Smooth muscle cell (in vitro differentiated cells): ENCODE data around the gene SOX13. TPM values are rescaled to one million over a fixed set of nuclear protein-coding genes. Genes with fewer than 3 reads are reported as not detected.

Experiments
- polyA plus RNA-seq: library from polyadenylated mRNA; unstranded; fragments of >200 nt; fragmentation: Nextera tagmentation; extraction: Ambion mirVana; gene quantifications from 2 replicates; pipeline ENCODE4 v1.2.1, GENCODE V29; 2016
- total RNA-seq: library from RNA; depleted of rRNA; stranded (reverse); fragments of >200 nt; gene quantifications from 2 replicates; pipeline ENCODE4 v1.2.3, GENCODE V29; 2014

The SOX13 gene
- total and polyA plus RNA-seq, 2 experiments from 2014 or later, result 0.41 to 2.3 TPM

Other genes with a start within 250 kb of the SOX13 start
- 95.4 and 96.5 TPM in 2 replicates for gene SNRPE, start 211.5 kb upstream of the SOX13 start, total RNA-seq
- 293 and 301 TPM in 2 replicates for gene SNRPE, start 211.5 kb upstream of the SOX13 start, polyA plus RNA-seq
- gene ETNK2, start 78.9 kb downstream of the SOX13 start, total RNA-seq, result 3.7 and 21.4 TPM in 2 replicates
- gene ETNK2, start 78.9 kb downstream of the SOX13 start, polyA plus RNA-seq, result 8.9 and 17.3 TPM in 2 replicates
- gene REN, start 93.2 kb downstream of the SOX13 start, total RNA-seq, result not detected in 2 replicates
- not detected in 2 replicates for gene REN, start 93.2 kb downstream of the SOX13 start, polyA plus RNA-seq
- gene KISS1, start 123.4 kb downstream of the SOX13 start, total RNA-seq, result 0.72 TPM in 1 of 2 replicates, not detected in the other
- 1.2 and 1.4 TPM in 2 replicates for gene KISS1, start 123.4 kb downstream of the SOX13 start, polyA plus RNA-seq
- 0.54 TPM in 1 of 2 replicates, not detected in the other for gene GOLT1A, start 140.9 kb downstream of the SOX13 start, total RNA-seq
- 0.76 TPM in 1 of 2 replicates, not detected in the other for gene GOLT1A, start 140.9 kb downstream of the SOX13 start, polyA plus RNA-seq